ENCODE data around the gene ZBTB40. TPM values are rescaled to one million over a fixed set of nuclear protein-coding genes. Genes with fewer than 3 reads are reported as not detected.

The ZBTB40 gene
- total and polyA plus RNA-seq, 9 donors, result 8.3 to 26.0 (median 19.1) TPM

DNA sequence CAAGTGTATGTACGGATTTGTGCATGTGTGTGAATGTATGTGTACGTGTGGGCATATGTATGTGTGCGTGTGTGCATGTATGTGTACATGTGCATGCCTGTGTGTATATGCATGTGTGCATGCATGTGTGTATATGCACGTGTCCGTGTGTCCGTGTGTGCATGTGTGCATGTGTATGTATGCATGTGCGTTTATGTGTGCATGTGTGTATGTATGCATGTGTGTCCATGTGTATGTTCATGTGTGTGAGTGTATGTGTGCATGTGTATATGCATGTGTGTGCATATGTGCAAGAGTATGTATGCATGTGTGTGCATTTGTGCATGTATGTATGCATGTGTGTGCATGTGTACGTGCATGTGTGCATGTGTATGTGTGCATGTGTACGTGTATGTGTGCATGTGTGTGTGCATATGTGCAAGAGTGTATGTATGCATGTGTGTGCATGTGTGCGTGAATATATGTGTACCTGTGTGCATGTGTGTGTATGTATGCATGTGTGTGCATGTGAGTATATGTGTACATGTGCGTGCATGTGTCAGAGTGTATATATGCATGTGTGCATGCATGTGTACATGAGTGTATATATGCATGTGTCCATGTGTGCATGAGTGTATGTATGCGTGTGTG lies 127.2 kb downstream of the ZBTB40 start:
- H3K27me3 ChIP-seq, result no peaks in the 10 kb centered on the region
- H3K27ac ChIP-seq, result no peak overlapping the region
- no peaks in the 10 kb centered on the region for H3K9me3 ChIP-seq
- intact Hi-C loops (cut with DNase I), result no loop called here
- 77 to 92% (median 91%) methylated on average over 12 of the region's 12 CpGs for WGBS, 3 donors
- H3K36me3 ChIP-seq, result no peaks in the 10 kb centered on the region
- H3K4me3 ChIP-seq, result no peak overlapping the region
- no peaks in the 10 kb centered on the region for H3K4me1 ChIP-seq (ENCODE audit: insufficient read depth)
- DNase-seq, result no peak
- TF ChIP-seq EP300 (IDR thresholded peaks at IDR 0.05) (no peak), POLR2A (IDR thresholded peaks at IDR 0.05) (no peak)
- TF ChIP-seq, protein P1, sequence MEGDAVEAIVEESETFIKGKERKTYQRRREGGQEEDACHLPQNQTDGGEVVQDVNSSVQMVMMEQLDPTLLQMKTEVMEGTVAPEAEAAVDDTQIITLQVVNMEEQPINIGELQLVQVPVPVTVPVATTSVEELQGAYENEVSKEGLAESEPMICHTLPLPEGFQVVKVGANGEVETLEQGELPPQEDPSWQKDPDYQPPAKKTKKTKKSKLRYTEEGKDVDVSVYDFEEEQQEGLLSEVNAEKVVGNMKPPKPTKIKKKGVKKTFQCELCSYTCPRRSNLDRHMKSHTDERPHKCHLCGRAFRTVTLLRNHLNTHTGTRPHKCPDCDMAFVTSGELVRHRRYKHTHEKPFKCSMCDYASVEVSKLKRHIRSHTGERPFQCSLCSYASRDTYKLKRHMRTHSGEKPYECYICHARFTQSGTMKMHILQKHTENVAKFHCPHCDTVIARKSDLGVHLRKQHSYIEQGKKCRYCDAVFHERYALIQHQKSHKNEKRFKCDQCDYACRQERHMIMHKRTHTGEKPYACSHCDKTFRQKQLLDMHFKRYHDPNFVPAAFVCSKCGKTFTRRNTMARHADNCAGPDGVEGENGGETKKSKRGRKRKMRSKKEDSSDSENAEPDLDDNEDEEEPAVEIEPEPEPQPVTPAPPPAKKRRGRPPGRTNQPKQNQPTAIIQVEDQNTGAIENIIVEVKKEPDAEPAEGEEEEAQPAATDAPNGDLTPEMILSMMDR (IDR thresholded peaks at IDR 0.05), result no peak

DNA sequence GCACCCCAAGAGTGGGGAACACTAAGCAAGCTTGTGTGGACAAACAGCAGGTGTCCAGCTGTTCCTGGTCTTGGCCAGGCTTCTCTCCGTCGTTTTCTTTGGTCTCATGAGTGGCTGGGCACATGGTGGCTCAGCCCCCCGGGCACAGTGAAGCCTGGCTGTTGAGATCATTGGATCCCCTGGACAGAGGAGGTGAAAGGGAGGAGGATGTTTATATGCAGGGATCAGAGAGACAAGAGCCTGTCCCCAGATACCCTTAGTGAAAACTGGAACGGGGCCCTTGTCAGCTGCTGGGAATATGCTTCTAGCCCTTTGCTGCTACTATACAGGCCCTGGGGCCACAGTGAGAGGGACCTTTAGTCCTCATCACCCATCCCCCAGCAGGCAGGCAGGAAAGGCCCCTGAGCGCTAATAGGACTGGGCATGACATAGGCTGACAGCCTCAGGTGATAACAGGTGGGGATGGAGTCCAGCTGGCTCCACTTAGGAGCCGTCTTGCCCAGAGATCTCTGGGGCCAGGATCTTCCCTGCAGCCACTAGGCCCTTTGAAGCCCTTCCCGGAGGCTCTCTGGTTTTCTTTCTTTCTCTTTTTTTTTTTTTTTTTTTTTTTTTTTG lies 128.0 kb downstream of the ZBTB40 start:
- intact Hi-C loops (cut with DNase I), result no loop called here
- no peaks in the 10 kb centered on the region for H3K27me3 ChIP-seq
- DNase-seq, result no peak
- no peaks in the 10 kb centered on the region for H3K36me3 ChIP-seq
- H3K27ac ChIP-seq, result no peak overlapping the region
- no peaks in the 10 kb centered on the region for H3K4me1 ChIP-seq (ENCODE audit: insufficient read depth)
- H3K4me3 ChIP-seq, result no peak overlapping the region
- WGBS, 3 donors, result 21 to 26% (median 23%) methylated on average over 7 of the region's 7 CpGs
- H3K9me3 ChIP-seq, result no peaks in the 10 kb centered on the region
- TF ChIP-seq, protein P1 (IDR thresholded peaks at IDR 0.05), result no peak
- TF ChIP-seq EP300 (IDR thresholded peaks at IDR 0.05), result no peak
- no peak for TF ChIP-seq POLR2A (IDR thresholded peaks at IDR 0.05)

Other genes starting within 250 kb of the ZBTB40 start
- gene EPHA8, start 111.6 kb downstream of the ZBTB40 start, total RNA-seq, result not detected
- gene EPHA8, start 111.6 kb downstream of the ZBTB40 start, polyA plus RNA-seq, result under 1 TPM in 1 of 2 donors, not detected in 1; 0.02 TPM
- gene C1QA, start 184.8 kb downstream of the ZBTB40 start, total RNA-seq, result 10 to 100 TPM; 26.8 to 87.0 (median 52.7) TPM
- gene C1QA, start 184.8 kb downstream of the ZBTB40 start, polyA plus RNA-seq, result 10 to 100 TPM; 43.7 to 89.6 TPM
- gene C1QC, start 191.8 kb downstream of the ZBTB40 start, total RNA-seq, result 100 to 1,000 TPM in 2 of 7 donors, 10 to 100 TPM in 5; 30.2 to 136 (median 51.1) TPM
- 10 to 100 TPM; 31.4 to 52.8 TPM for gene C1QC, start 191.8 kb downstream of the ZBTB40 start, polyA plus RNA-seq
- 100 to 1,000 TPM in 4 of 7 donors, 10 to 100 TPM in 3; 26.5 to 206 (median 117) TPM for gene C1QB, start 201.4 kb downstream of the ZBTB40 start, total RNA-seq
- gene C1QB, start 201.4 kb downstream of the ZBTB40 start, polyA plus RNA-seq, result 10 to 100 TPM; 85.4 to 96.7 TPM

Data from ovary (tissue), 9 donors.